Skeletal muscle tissue (tissue), 5 donors: ENCODE results near the gene CNN1. TPM values are rescaled to one million over a fixed set of nuclear protein-coding genes. Genes with fewer than 3 reads are reported as not detected.
A peak's percentile ranks its signal among the peaks of the same experiment; 100 is the strongest.
"Not testable (repeated sequence)": the region's sequence is repeated elsewhere in the genome, so short reads cannot be mapped to it uniquely, and the experiment has no call there.

Experiments
- H3K27ac ChIP-seq: one replicate; pipeline ENCODE4 v1.7.0; 2013; ENCODE audit warnings: mild to moderate bottlenecking, low read depth, low read length, inconsistent platforms
- H3K27me3 ChIP-seq, 3 donors: one replicate each; pipeline ENCODE4 v1.7.0; 2013; ENCODE audit warnings: low read length in 3 of 3; ENCODE audit not compliant: control insufficient read depth in 3 of 3, insufficient read depth in 3 of 3
- H3K36me3 ChIP-seq, 3 donors: one replicate each; pipeline ENCODE4 v1.7.0; 2013; ENCODE audit warnings: low read length in 3 of 3; ENCODE audit not compliant: control insufficient read depth in 3 of 3, insufficient read depth in 3 of 3
- H3K4me1 ChIP-seq, 3 donors: one replicate each; pipeline ENCODE4 v1.7.0; 2013; ENCODE audit warnings: low read length in 3 of 3, mild to moderate bottlenecking in 3 of 3; ENCODE audit not compliant: control insufficient read depth in 3 of 3, insufficient read depth in 3 of 3
- H3K4me3 ChIP-seq, 3 donors: one replicate each; pipeline ENCODE4 v1.7.0; 2013; ENCODE audit warnings: low read length in 3 of 3
- H3K9ac ChIP-seq, 3 donors: one replicate each; pipeline ENCODE4 v1.7.0; 2013; ENCODE audit warnings: low read length in 3 of 3, mild to moderate bottlenecking in 3 of 3, moderate library complexity in 2 of 3, low read depth in 1 of 3
- H3K9me3 ChIP-seq, 3 donors: one replicate each; pipeline ENCODE4 v1.7.0; 2013; ENCODE audit warnings: low read length in 3 of 3; ENCODE audit not compliant: control insufficient read depth in 3 of 3
- small RNA-seq: library from RNA; depleted of rRNA; stranded (forward); fragments of <200 nt; gene quantifications from one replicate; pipeline ENCODE3, GENCODE V24; 2014
- total RNA-seq: library from RNA; depleted of rRNA; stranded (reverse); fragments of >200 nt; gene quantifications from one replicate; pipeline ENCODE4 v1.2.3, GENCODE V29; 2014
- donor health status: Osteomylitis.

CNN1 gene
- total RNA-seq, 1 donor from 2014 or later = 28.7 TPM

GRCh38 chr19:11598103-11598483 is 59.4 kb downstream of the CNN1 start:
- H3K9me3 ChIP-seq = no peaks in the 10 kb centered on the region
- H3K36me3 ChIP-seq = peaks cover 0 to 3% (median 0%) of the 10 kb centered on the region in 3 donors
- peak overlapping the region; percentile 88 to 98 (median 95) for H3K4me3 ChIP-seq
- no peak overlapping the region for H3K27ac ChIP-seq
- H3K27me3 ChIP-seq = no peaks in the 10 kb centered on the region
- peaks cover 0 to 8% (median 3%) of the 10 kb centered on the region in 3 donors for H3K4me1 ChIP-seq
- H3K9ac ChIP-seq = peak overlapping the region; percentile 92 to 98 (median 96)

DNA sequence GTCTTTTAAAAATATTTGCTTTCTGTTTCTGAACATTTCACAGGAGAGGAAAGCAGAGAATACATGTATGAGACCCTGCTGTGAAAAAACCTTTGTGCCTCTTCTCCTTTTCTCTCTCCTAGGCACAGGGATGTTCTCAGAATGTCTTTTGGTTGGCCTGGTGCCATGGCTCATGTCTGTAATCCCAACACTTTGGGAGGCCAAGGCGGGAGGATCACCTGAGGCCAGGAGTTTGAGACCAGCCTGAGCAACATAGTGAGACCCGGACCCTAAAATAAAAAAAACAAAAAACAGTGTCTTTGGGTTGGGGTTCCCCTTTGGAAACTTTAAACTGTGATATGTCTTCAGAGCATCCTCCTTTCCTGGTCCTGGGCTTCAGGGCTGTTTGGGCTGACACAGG is 60.1 kb downstream of the CNN1 start:
- no peak overlapping the region for H3K9ac ChIP-seq
- no peak overlapping the region for H3K4me3 ChIP-seq

DNA sequence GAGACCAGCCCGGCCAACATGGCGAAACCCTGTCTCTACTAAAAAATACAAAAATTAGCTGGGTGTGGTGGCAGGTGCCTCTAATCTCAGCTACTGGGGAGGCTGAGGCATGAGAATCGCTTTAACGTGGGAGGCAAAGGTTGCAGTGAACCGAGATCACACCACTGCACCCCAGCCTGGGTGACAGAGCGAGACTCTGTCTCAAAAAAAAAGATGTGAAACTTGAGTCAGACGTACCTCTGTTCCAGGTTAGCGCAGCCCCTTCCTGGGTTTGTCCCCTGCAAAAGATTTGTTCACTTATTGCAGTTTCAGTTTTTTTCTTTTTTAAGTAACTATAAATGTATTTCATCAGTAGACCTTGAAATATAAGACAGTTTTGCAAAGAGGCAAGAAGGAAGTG is 61.1 kb downstream of the CNN1 start:
- not testable (repeated sequence) for H3K36me3 ChIP-seq, H3K4me3 ChIP-seq, H3K9me3 ChIP-seq, H3K27me3 ChIP-seq, H3K27ac ChIP-seq, H3K9ac ChIP-seq, H3K4me1 ChIP-seq

More for the DNA sequence above, 60.1 kb downstream of the CNN1 start:
- Histone ChIP-seq H3K27me3 (no peaks in the 10 kb centered on the region), H3K27ac (no peak overlapping the region), H3K36me3 (peaks cover 0 to 3% (median 0%) of the 10 kb centered on the region in 3 donors), H3K9me3 (no peaks in the 10 kb centered on the region), H3K4me1 (peaks cover 0 to 8% (median 3%) of the 10 kb centered on the region in 3 donors)

Small RNA genes within 50 kb of the gene (small RNA-seq; reads per million reads assigned to genes)
- gene MIR7974 (0.21 reads per million), gene RN7SL833P (0.12 reads per million)

Other genes with a start within 250 kb of the CNN1 start
- not detected for gene TSPAN16, start 242.7 kb upstream of the CNN1 start, total RNA-seq
- 9.9 TPM for gene RAB3D, start 199.2 kb upstream of the CNN1 start, total RNA-seq
- 52.7 TPM for gene TMEM205, start 192.6 kb upstream of the CNN1 start, total RNA-seq
- 7.8 TPM for gene CCDC159, start 192.3 kb upstream of the CNN1 start, total RNA-seq
- 4.7 TPM for gene PLPPR2, start 183.4 kb upstream of the CNN1 start, total RNA-seq
- gene SWSAP1, start 164.2 kb upstream of the CNN1 start, total RNA-seq = 0.52 TPM
- gene EPOR, start 154.5 kb upstream of the CNN1 start, total RNA-seq = 2.1 TPM
- gene RGL3, start 119.5 kb upstream of the CNN1 start, total RNA-seq = not detected
- gene ODAD3, start 103.7 kb upstream of the CNN1 start, total RNA-seq = not detected
- gene PRKCSH, start 103.2 kb upstream of the CNN1 start, total RNA-seq = 67.8 TPM
- not detected for gene ELAVL3, start 57.8 kb upstream of the CNN1 start, total RNA-seq
- 5.7 TPM for gene ZNF653, start 33.0 kb upstream of the CNN1 start, total RNA-seq
- gene ECSIT, start 9.7 kb upstream of the CNN1 start, total RNA-seq = 43.8 TPM
- gene ELOF1, start 20.4 kb downstream of the CNN1 start, total RNA-seq = 16.2 TPM
- 3.7 TPM for gene ACP5, start 38.8 kb downstream of the CNN1 start, total RNA-seq
- gene ZNF627, start 58.6 kb downstream of the CNN1 start, total RNA-seq = 30.8 TPM
- 19.8 TPM for gene ZNF823, start 200.1 kb downstream of the CNN1 start, total RNA-seq
- gene ZNF441, start 228.1 kb downstream of the CNN1 start, total RNA-seq = 5.2 TPM